Tibial nerve (tissue), 4 donors: ENCODE measurements around the gene ELK1.

Experiments used
- CTCF ChIP-seq, 5 experiments: fragments of 200-600 bp in 3 of 5; fragments of 450-650 bp in 2 of 5; sonication (generic) in 3 of 5; IDR thresholded peaks; one replicate each; pipeline ENCODE4 v1.5.1; 2016 to 2019; ENCODE audit warnings: antibody characterized with exemption in 5 of 5, mild to moderate bottlenecking in 3 of 5, moderate library complexity in 2 of 5
- EP300 ChIP-seq, 2 donors: sonication (generic); formaldehyde crosslinking; IDR thresholded peaks; one replicate each; pipeline ENCODE4 v1.6.1; 2017; ENCODE audit warnings: antibody characterized with exemption in 2 of 2, mild to moderate bottlenecking in 1 of 2

GRCh38 chrX:47634871-47635575 is 15.3 kb downstream of the ELK1 start:
- TF ChIP-seq CTCF (IDR thresholded peaks at IDR 0.05): no peak
- no peak for TF ChIP-seq EP300 (IDR thresholded peaks at IDR 0.05)
